ENCODE data around the gene MAPT.

DNA sequence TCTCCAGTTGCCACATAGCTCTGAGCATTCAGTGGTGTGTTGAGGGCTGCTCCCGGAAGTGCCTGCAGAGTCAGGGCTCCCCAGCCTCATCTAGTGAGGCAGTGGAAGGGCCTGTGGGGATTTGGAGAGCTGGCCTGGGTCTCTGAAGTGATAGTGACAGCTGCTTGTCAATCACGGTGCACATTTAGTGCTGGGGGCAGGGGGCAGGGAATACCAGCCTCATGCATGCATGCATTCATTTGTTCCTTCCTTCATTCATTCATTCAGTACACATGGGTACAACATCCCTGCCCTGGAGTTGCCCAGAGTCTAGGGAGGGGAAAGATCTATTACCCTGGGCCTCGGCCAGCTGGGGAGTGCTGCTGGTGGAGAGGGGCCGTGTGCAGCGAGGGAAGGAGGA, 93.4 kb downstream of the MAPT start:
- TF ChIP-seq POLR2A (IDR thresholded peaks at IDR 0.05) (no peak), POLR2AphosphoS5 (IDR thresholded peaks at IDR 0.05) (no peak)
- TF ChIP-seq, protein P1, sequence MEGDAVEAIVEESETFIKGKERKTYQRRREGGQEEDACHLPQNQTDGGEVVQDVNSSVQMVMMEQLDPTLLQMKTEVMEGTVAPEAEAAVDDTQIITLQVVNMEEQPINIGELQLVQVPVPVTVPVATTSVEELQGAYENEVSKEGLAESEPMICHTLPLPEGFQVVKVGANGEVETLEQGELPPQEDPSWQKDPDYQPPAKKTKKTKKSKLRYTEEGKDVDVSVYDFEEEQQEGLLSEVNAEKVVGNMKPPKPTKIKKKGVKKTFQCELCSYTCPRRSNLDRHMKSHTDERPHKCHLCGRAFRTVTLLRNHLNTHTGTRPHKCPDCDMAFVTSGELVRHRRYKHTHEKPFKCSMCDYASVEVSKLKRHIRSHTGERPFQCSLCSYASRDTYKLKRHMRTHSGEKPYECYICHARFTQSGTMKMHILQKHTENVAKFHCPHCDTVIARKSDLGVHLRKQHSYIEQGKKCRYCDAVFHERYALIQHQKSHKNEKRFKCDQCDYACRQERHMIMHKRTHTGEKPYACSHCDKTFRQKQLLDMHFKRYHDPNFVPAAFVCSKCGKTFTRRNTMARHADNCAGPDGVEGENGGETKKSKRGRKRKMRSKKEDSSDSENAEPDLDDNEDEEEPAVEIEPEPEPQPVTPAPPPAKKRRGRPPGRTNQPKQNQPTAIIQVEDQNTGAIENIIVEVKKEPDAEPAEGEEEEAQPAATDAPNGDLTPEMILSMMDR (IDR thresholded peaks at IDR 0.05) = no peak
